PC-9 (cell line): Measurements from ENCODE around the gene ING5. TPM values are rescaled to one million over a fixed set of nuclear protein-coding genes. Genes with fewer than 3 reads are reported as not detected.

Experiments used
- BruUV-seq: library from RNA; stranded (reverse); fragments of 400-500 nt; replicated peaks from 2 replicates; lab custom pipeline; 2021; lab: Mats Ljungman, UMichigan
- CTCF ChIA-PET: fragments of 300-600 bp; sonication (Branson Sonifier 250); formaldehyde crosslinking; loops from one replicate; lab custom pipeline; 2022; ENCODE audit warnings: antibody characterized with exemption; lab: Charles Lee
- POLR2A ChIA-PET: fragments of 300-600 bp; sonication (Branson Sonifier 250); formaldehyde crosslinking; loops from one replicate; lab custom pipeline; 2022; ENCODE audit warnings: antibody characterized with exemption; ENCODE audit not compliant: unreplicated experiment; lab: Charles Lee
- DNase-seq, 2 experiments: peaks; one replicate each; pipeline versions ENCODE4 v3.0.0 to v3.0.0-alpha.2; 2015 to 2022; ENCODE audit warnings: mixed read lengths in 1 of 2
- H2AFZ ChIP-seq: fragments of 200-600 bp; sonication (generic); 2 replicates; pipeline ENCODE4 v1.8.1; 2017; ENCODE audit warnings: antibody characterized with exemption
- H3F3A ChIP-seq: fragments of 200-600 bp; sonication (generic); 2 replicates; pipeline ENCODE4 v1.8.1; 2017; ENCODE audit warnings: antibody characterized with exemption, mild to moderate bottlenecking, low read depth; ENCODE audit not compliant: insufficient read depth
- H3K27ac ChIP-seq: fragments of 200-600 bp; sonication (generic); 2 replicates; pipeline ENCODE4 v1.6.1; 2016; ENCODE audit warnings: mixed run types
- H3K27me3 ChIP-seq: fragments of 200-600 bp; sonication (generic); 2 replicates; pipeline ENCODE4 v1.6.1; 2016; ENCODE audit warnings: low read depth, mixed run types; ENCODE audit not compliant: insufficient read depth
- H3K36me3 ChIP-seq: fragments of 200-600 bp; sonication (generic); 2 replicates; pipeline ENCODE4 v1.6.1; 2016; ENCODE audit warnings: low read depth, mixed run types
- H3K4me1 ChIP-seq: fragments of 200-600 bp; sonication (generic); replicated peaks from 2 replicates; pipeline ENCODE4 v1.6.1; 2016; ENCODE audit warnings: mixed run types; ENCODE audit not compliant: insufficient read depth
- H3K4me2 ChIP-seq: fragments of 200-600 bp; sonication (generic); 2 replicates; pipeline ENCODE4 v1.6.1; 2017; ENCODE audit warnings: mixed run types
- H3K4me3 ChIP-seq: fragments of 200-600 bp; sonication (generic); 2 replicates; pipeline ENCODE4 v1.6.1; 2016; ENCODE audit warnings: mixed run types
- H3K79me2 ChIP-seq: fragments of 200-600 bp; sonication (generic); 2 replicates; pipeline ENCODE4 v1.6.1; 2017; ENCODE audit warnings: low read depth, mixed run types
- H3K9me2 ChIP-seq: fragments of 200-600 bp; sonication (generic); 2 replicates; pipeline ENCODE4 v1.8.1; 2017; ENCODE audit warnings: mild to moderate bottlenecking; ENCODE audit not compliant: insufficient read depth
- H3K9me3 ChIP-seq: fragments of 200-600 bp; sonication (generic); 2 replicates; pipeline ENCODE4 v1.8.1; 2016; ENCODE audit warnings: low read depth; ENCODE audit not compliant: insufficient read depth
- H4K20me1 ChIP-seq: fragments of 200-600 bp; sonication (generic); 2 replicates; pipeline ENCODE4 v1.8.1; 2017; ENCODE audit not compliant: insufficient read depth
- EZH2 ChIP-seq: fragments of 200-600 bp; sonication (generic); IDR thresholded peaks from 2 replicates; pipeline ENCODE4 v1.8.0; 2017; ENCODE audit warnings: antibody characterized with exemption, low read depth
- intact Hi-C: fragments of 100-400 bp; cut with micrococcal nuclease; formaldehyde crosslinking; loops from one replicate; pipeline ENCODE4 v1.10.0; 2022; ENCODE audit not compliant: unreplicated experiment
- total RNA-seq: library from RNA; stranded (reverse); gene quantifications from 2 replicates; pipeline ENCODE4 v1.2.3, GENCODE V29; 2021
- TF ChIP-seq, protein P1 (sequence below): fragments of 200-600 bp; sonication (generic); conservative IDR thresholded peaks from 2 replicates; pipeline ENCODE4 v1.6.1; 2017; ENCODE audit warnings: mixed run types, antibody characterized with exemption, mild to moderate bottlenecking, moderate library complexity

The ING5 gene
- total RNA-seq, 1 experiment from 2014 or later: 79.7 TPM

GRCh38 chr2:241680827-241681599 lies 20.8 kb upstream of the ING5 start:
- ChIA-PET POLR2A (no interaction called here), CTCF (no interaction called here)
- Histone ChIP-seq H3K9me2 (no peaks in the 10 kb centered on the region), H4K20me1 (peaks cover 17% of the 10 kb centered on the region; the same call in 1 of the 2 replicates), H3K79me2 (peaks cover 37% of the 10 kb centered on the region), H3K4me2 (no peak overlapping the region), H3K36me3 (peaks cover 32% of the 10 kb centered on the region), H3K9me3 (no peaks in the 10 kb centered on the region), H3K27ac (no peak overlapping the region), H2AFZ (no peak overlapping the region), H3K4me1 (peaks cover 12% of the 10 kb centered on the region), H3K27me3 (no peaks in the 10 kb centered on the region), H3K4me3 (no peak overlapping the region), H3F3A (peaks cover 14% of the 10 kb centered on the region; the same call in 1 of the 2 replicates)
- TF ChIP-seq, protein P1, sequence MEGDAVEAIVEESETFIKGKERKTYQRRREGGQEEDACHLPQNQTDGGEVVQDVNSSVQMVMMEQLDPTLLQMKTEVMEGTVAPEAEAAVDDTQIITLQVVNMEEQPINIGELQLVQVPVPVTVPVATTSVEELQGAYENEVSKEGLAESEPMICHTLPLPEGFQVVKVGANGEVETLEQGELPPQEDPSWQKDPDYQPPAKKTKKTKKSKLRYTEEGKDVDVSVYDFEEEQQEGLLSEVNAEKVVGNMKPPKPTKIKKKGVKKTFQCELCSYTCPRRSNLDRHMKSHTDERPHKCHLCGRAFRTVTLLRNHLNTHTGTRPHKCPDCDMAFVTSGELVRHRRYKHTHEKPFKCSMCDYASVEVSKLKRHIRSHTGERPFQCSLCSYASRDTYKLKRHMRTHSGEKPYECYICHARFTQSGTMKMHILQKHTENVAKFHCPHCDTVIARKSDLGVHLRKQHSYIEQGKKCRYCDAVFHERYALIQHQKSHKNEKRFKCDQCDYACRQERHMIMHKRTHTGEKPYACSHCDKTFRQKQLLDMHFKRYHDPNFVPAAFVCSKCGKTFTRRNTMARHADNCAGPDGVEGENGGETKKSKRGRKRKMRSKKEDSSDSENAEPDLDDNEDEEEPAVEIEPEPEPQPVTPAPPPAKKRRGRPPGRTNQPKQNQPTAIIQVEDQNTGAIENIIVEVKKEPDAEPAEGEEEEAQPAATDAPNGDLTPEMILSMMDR: no peak
- TF ChIP-seq EZH2: no peak
- no TSS peak for BruUV-seq
- intact Hi-C loops: no loop called here
- DNase-seq: peak; percentile 39 to 50

DNA sequence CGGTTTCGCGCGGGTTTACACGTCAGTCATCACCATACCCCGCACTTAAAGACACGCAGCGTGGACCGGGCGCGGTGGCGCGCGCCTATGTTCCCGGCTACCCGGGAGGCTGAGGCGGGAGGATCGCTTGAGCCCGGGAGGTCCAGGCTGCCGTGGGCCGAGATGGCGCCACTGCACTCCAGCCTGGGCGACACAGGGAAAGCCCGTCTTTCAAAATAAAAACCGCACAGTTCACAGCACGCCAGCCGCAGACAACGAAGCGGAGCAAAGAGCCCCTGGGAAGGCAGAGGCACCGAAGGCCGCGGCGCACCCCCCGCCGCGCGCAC lies 15.6 kb upstream of the ING5 start:
- CTCF ChIA-PET: interaction anchor here (1.1 to 1.2 kb wide), 3 partner anchors 15 to 192 kb away, joined by 3 to 10 read pairs (median 5); partner anchors contain the start of gene ING5
- H3K27me3 ChIP-seq: no peaks in the 10 kb centered on the region
- TF ChIP-seq, protein P1: no peak
- TF ChIP-seq EZH2: no peak
- H3K9me2 ChIP-seq: no peaks in the 10 kb centered on the region
- H3K27ac ChIP-seq: peak overlapping the region; percentile 29; the same call in 1 of the 2 replicates
- BruUV-seq: no TSS peak
- no peak for DNase-seq
- H3K9me3 ChIP-seq: no peaks in the 10 kb centered on the region
- H3K79me2 ChIP-seq: peaks cover 76% of the 10 kb centered on the region
- POLR2A ChIA-PET: interaction anchor here (0.5 to 1.5 kb wide), 13 partner anchors 16 to 1367 kb away, joined by 3 to 62 read pairs (median 4); partner anchors contain the start of genes D2HGDH, FARP2 and ING5
- peaks cover 20% of the 10 kb centered on the region for H3K36me3 ChIP-seq
- 0 out of 2 replicates have a peak, but pooled peaks cover 5% of the 10 kb centered on the region for H4K20me1 ChIP-seq
- H3K4me1 ChIP-seq: peaks cover 13% of the 10 kb centered on the region
- H2AFZ ChIP-seq: peak overlapping the region; percentile 96
- intact Hi-C loops: loop anchor here (1.0 kb wide), 2 partner anchors 15 to 195 kb away; no protein-coding TSS in a partner anchor
- peaks cover 10% of the 10 kb centered on the region; the same call in 1 of the 2 replicates for H3F3A ChIP-seq
- H3K4me2 ChIP-seq: peak overlapping the region; percentile 88
- peak overlapping the region; percentile 95 for H3K4me3 ChIP-seq

DNA sequence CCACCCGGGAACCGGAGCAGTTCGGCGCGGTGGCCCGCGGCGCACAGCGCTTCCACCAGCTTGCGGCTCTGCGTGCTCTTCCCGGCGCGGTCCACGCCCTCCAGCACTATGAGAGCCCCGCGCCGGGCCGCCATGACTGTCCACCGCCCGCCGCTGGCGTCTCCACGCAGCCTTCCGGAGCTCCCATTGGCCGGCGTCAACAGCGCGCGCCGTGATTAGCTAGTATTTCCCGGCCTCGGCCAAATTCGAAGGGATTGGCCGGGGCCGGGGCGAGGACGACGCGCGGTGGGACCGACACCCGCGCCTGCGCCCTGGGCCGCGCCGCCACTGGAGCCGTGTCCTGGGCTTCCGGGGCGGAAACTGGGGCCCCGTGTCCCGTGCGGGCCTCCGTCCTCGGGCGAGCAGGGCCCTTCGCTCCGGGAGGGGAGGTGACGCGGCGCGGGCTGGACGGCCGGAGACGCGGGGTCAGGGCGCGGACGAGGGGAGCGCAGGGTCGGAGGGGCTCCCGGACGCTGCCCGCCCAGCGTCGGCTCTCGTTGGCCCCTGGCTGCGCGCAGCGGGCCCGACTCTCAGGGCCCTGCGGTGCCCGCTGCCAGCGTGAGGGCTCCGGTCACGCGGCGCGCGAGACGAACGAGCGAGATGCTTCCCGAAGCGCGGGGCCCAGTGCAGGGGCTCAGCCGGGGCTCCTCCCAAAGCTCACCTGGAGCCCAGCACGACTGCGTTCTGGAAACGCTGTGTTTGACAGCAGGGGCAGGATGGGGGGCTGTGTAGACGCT lies 15.0 kb upstream of the ING5 start, which contains the start of gene DTYMK:
TSS of gene DTYMK (minus strand) at position 166 of the 776 bp plus-strand sequence. CDS start at position 134, 32 bp downstream.
- CTCF ChIA-PET: interaction anchor here (1.1 to 1.2 kb wide), 3 partner anchors 15 to 192 kb away, joined by 3 to 10 read pairs (median 5); partner anchors contain the start of gene ING5
- TF ChIP-seq, protein P1: no peak
- TF ChIP-seq EZH2: no peak
- DNase-seq: peak; percentile 93 to 100
- Histone ChIP-seq H3K27me3 (no peaks in the 10 kb centered on the region), H3K4me3 (peak within 1 kb of the TSS; percentile 95), H3K4me2 (peak within 1 kb of the TSS; percentile 88), H3F3A (peaks cover 10% of the 10 kb centered on the region; the same call in 1 of the 2 replicates), H3K79me2 (peaks cover 70% of the 10 kb centered on the region), H2AFZ (peak within 1 kb of the TSS; percentile 96), H4K20me1 (0 out of 2 replicates have a peak, but pooled peaks cover 9% of the 10 kb centered on the region), H3K27ac (peak within 1 kb of the TSS; percentile 72), H3K9me3 (no peaks in the 10 kb centered on the region), H3K4me1 (peaks cover 13% of the 10 kb centered on the region), H3K9me2 (no peaks in the 10 kb centered on the region), H3K36me3 (peaks cover 17% of the 10 kb centered on the region)
- intact Hi-C loops: loop anchor here (1.0 kb wide), 2 partner anchors 14 to 194 kb away; no protein-coding TSS in a partner anchor
- TSS peak; percentile 46 for BruUV-seq
- POLR2A ChIA-PET: interaction anchor here (0.5 to 1.5 kb wide), 13 partner anchors 15 to 1368 kb away, joined by 3 to 62 read pairs (median 4); partner anchors contain the start of genes D2HGDH, FARP2 and ING5
